ENCODE measurements around the gene ARPC1A. TPM values are rescaled to one million over a fixed set of nuclear protein-coding genes. Genes with fewer than 3 reads are reported as not detected.

ARPC1A gene
- polyA plus RNA-seq, 1 donor from 2014 or later: 154 TPM

DNA sequence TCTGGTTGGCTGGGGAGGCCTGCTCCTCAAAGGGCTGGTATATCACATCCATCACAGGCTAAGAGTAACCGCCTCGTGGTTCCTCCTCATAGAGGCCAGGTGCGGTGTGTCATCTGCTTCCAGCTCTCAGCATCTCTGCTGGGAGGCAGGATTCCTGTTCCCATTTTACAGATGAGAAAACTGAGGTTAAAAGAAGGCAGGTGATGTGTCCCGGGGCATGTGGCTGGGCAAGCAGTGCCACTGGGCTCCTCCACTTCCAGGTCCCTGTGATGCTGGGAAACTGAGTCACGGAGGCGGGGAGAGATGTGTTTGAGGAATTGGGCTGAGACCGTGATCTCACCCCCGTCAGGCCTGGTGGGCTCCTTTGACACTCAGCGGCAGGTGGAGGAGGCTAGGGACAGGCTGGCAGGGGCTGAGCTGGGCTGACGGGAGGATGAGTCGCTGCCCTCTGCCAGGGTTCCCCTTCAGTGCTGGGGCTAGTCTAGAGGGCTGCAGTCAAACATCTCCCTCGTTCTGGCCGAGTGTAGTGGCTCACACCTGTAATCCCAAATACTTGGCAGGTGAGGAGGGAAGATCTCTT lies 58.2 kb downstream of the ARPC1A start:
- Histone ChIP-seq H3K27me3 (ENCODE audit: insufficient read depth, low read depth, low read length) (no peaks in the 10 kb centered on the region), H3K9ac (ENCODE audit: low read length) (no peak overlapping the region), H4K20me1 (ENCODE audit: insufficient read depth) (no peaks in the 10 kb centered on the region), H3K9me3 (ENCODE audit: low read length) (no peaks in the 10 kb centered on the region), H3K27ac (ENCODE audit: low read length) (no peak overlapping the region), H2AFZ (ENCODE audit: low read depth, low read length) (no peak overlapping the region), H3K9me2 (ENCODE audit: insufficient read depth, low read length) (no peaks in the 10 kb centered on the region), H3K4me2 (ENCODE audit: low read length) (no peak overlapping the region), H3K36me3 (ENCODE audit: insufficient read depth, low read length) (no peaks in the 10 kb centered on the region), H3F3A (ENCODE audit: insufficient read depth, low read length, poor library complexity, severe bottlenecking) (no peaks in the 10 kb centered on the region), H3K79me2 (replicated peaks; ENCODE audit: insufficient read depth, low read length) (no peaks in the 10 kb centered on the region), H3K4me3 (ENCODE audit: low read length) (no peak overlapping the region)
- no peak for TF ChIP-seq RAD21 (conservative IDR thresholded peaks at IDR 0.05)
- no peak for TF ChIP-seq EP300 (conservative IDR thresholded peaks at IDR 0.05; ENCODE audit: poor library complexity, severe bottlenecking)
- TF ChIP-seq, protein P1, sequence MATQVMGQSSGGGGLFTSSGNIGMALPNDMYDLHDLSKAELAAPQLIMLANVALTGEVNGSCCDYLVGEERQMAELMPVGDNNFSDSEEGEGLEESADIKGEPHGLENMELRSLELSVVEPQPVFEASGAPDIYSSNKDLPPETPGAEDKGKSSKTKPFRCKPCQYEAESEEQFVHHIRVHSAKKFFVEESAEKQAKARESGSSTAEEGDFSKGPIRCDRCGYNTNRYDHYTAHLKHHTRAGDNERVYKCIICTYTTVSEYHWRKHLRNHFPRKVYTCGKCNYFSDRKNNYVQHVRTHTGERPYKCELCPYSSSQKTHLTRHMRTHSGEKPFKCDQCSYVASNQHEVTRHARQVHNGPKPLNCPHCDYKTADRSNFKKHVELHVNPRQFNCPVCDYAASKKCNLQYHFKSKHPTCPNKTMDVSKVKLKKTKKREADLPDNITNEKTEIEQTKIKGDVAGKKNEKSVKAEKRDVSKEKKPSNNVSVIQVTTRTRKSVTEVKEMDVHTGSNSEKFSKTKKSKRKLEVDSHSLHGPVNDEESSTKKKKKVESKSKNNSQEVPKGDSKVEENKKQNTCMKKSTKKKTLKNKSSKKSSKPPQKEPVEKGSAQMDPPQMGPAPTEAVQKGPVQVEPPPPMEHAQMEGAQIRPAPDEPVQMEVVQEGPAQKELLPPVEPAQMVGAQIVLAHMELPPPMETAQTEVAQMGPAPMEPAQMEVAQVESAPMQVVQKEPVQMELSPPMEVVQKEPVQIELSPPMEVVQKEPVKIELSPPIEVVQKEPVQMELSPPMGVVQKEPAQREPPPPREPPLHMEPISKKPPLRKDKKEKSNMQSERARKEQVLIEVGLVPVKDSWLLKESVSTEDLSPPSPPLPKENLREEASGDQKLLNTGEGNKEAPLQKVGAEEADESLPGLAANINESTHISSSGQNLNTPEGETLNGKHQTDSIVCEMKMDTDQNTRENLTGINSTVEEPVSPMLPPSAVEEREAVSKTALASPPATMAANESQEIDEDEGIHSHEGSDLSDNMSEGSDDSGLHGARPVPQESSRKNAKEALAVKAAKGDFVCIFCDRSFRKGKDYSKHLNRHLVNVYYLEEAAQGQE (IDR thresholded peaks at IDR 0.05; ENCODE audit: borderline replicate concordance): no peak
- TF ChIP-seq SMC3 (conservative IDR thresholded peaks at IDR 0.05; ENCODE audit: poor library complexity): no peak
- TF ChIP-seq MXI1 (conservative IDR thresholded peaks at IDR 0.05; ENCODE audit: poor library complexity, severe bottlenecking): no peak
- TF ChIP-seq, protein P2, sequence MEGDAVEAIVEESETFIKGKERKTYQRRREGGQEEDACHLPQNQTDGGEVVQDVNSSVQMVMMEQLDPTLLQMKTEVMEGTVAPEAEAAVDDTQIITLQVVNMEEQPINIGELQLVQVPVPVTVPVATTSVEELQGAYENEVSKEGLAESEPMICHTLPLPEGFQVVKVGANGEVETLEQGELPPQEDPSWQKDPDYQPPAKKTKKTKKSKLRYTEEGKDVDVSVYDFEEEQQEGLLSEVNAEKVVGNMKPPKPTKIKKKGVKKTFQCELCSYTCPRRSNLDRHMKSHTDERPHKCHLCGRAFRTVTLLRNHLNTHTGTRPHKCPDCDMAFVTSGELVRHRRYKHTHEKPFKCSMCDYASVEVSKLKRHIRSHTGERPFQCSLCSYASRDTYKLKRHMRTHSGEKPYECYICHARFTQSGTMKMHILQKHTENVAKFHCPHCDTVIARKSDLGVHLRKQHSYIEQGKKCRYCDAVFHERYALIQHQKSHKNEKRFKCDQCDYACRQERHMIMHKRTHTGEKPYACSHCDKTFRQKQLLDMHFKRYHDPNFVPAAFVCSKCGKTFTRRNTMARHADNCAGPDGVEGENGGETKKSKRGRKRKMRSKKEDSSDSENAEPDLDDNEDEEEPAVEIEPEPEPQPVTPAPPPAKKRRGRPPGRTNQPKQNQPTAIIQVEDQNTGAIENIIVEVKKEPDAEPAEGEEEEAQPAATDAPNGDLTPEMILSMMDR (IDR thresholded peaks at IDR 0.05; ENCODE audit: poor library complexity, severe bottlenecking): no peak
- TF ChIP-seq POLR2AphosphoS5 (IDR thresholded peaks at IDR 0.05): no peak
- no peak for TF ChIP-seq TAF1 (IDR thresholded peaks at IDR 0.05; ENCODE audit: low read depth)
- no peak for TF ChIP-seq EZH2 (IDR thresholded peaks at IDR 0.05; ENCODE audit: borderline replicate concordance, insufficient read depth, low read length, poor library complexity, severe bottlenecking)

DNA sequence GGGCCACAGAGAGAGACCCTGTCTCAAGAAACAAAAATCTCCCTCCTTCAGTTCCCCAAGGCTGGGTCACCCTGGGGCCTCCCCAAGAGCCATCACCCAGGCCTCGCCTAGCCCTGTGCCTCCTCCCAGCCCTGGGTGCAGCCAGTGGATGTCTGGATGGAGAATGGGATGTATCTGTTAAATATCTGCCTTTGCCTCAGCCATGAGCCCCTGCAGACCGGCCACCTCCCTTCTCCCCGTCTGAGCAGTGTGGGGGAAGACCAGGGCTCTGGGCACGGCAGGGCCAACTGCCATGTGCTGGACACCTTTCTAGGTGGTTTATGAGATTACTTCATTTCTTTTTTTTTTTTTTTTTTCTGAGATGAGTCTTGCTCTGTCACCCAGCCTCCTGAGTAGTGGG lies 58.8 kb downstream of the ARPC1A start:
- H3K9me2 ChIP-seq (ENCODE audit: insufficient read depth, low read length): no peaks in the 10 kb centered on the region
- no peak overlapping the region for H3K4me3 ChIP-seq (ENCODE audit: low read length)
- no peak overlapping the region for H3K27ac ChIP-seq (ENCODE audit: low read length)
- H4K20me1 ChIP-seq (ENCODE audit: insufficient read depth): no peaks in the 10 kb centered on the region
- no peak overlapping the region for H3K9ac ChIP-seq (ENCODE audit: low read length)
- H3K9me3 ChIP-seq (ENCODE audit: low read length): no peaks in the 10 kb centered on the region
- no peak overlapping the region for H3K4me2 ChIP-seq (ENCODE audit: low read length)
- H3K27me3 ChIP-seq (ENCODE audit: insufficient read depth, low read depth, low read length): no peaks in the 10 kb centered on the region
- no peak for TF ChIP-seq TAF1 (IDR thresholded peaks at IDR 0.05; ENCODE audit: low read depth)
- TF ChIP-seq EP300 (conservative IDR thresholded peaks at IDR 0.05; ENCODE audit: poor library complexity, severe bottlenecking): no peak
- TF ChIP-seq, protein P2 (IDR thresholded peaks at IDR 0.05; ENCODE audit: poor library complexity, severe bottlenecking): no peak
- no peak for TF ChIP-seq RAD21 (conservative IDR thresholded peaks at IDR 0.05)
- TF ChIP-seq, protein P1 (IDR thresholded peaks at IDR 0.05; ENCODE audit: borderline replicate concordance): no peak
- no peak for TF ChIP-seq POLR2AphosphoS5 (IDR thresholded peaks at IDR 0.05)
- TF ChIP-seq SMC3 (conservative IDR thresholded peaks at IDR 0.05; ENCODE audit: poor library complexity): no peak
- TF ChIP-seq MXI1 (conservative IDR thresholded peaks at IDR 0.05; ENCODE audit: poor library complexity, severe bottlenecking): no peak
- no peaks in the 10 kb centered on the region for H3K79me2 ChIP-seq (replicated peaks; ENCODE audit: insufficient read depth, low read length)
- no peaks in the 10 kb centered on the region for H3K36me3 ChIP-seq (ENCODE audit: insufficient read depth, low read length)
- H3F3A ChIP-seq (ENCODE audit: insufficient read depth, low read length, poor library complexity, severe bottlenecking): no peaks in the 10 kb centered on the region
- H2AFZ ChIP-seq (ENCODE audit: low read depth, low read length): no peak overlapping the region

Measured in neural cell (in vitro differentiated cells).